ENCODE measurements around the gene FNIP1.

FNIP1 gene

GRCh38 chr5:131664929-131665328, 131.9 kb downstream of the FNIP1 start:
- TF ChIP-seq CTCF (IDR thresholded peaks at IDR 0.05; ENCODE audit: insufficient read depth, low read length, missing control alignments): no peak
- no peak for DNase-seq (ENCODE audit: low read depth, low spot score)
- H3K4me3 ChIP-seq (ENCODE audit: low read depth, low read length): no peak overlapping the region
- ChIA-PET POLR2A (no interaction called here), CTCF (interaction anchor here (1.8 kb wide), 1 partner anchor 76 kb away, joined by 4 read pairs; no protein-coding TSS in a partner anchor)

GRCh38 chr5:131661933-131662332, 134.9 kb downstream of the FNIP1 start:
- DNase-seq (ENCODE audit: low read depth, low spot score): no peak
- no peak for TF ChIP-seq CTCF (IDR thresholded peaks at IDR 0.05; ENCODE audit: insufficient read depth, low read length, missing control alignments)
- no peak overlapping the region for H3K4me3 ChIP-seq (ENCODE audit: low read depth, low read length)
- CTCF ChIA-PET: interaction anchor here (0.8 kb wide), 1 partner anchor 73 kb away, joined by 3 read pairs; no protein-coding TSS in a partner anchor
- POLR2A ChIA-PET: no interaction called here

- no peak overlapping the region for H3K4me3 ChIP-seq (ENCODE audit: low read depth, low read length)
- POLR2A ChIA-PET: no interaction called here
- TF ChIP-seq CTCF (IDR thresholded peaks at IDR 0.05; ENCODE audit: insufficient read depth, low read length, missing control alignments): no peak
- CTCF ChIA-PET: no interaction called here
- DNase-seq (ENCODE audit: low read depth, low spot score): no peak
Measured at GRCh38 chr5:131659841-131660240, 137.0 kb downstream of the FNIP1 start.

- ChIA-PET CTCF (interaction anchor here (0.6 kb wide), 1 partner anchor 70 kb away, joined by 3 read pairs; no protein-coding TSS in a partner anchor), POLR2A (no interaction called here)
- no peak for DNase-seq (ENCODE audit: low read depth, low spot score)
- TF ChIP-seq CTCF (IDR thresholded peaks at IDR 0.05; ENCODE audit: insufficient read depth, low read length, missing control alignments): no peak
- H3K4me3 ChIP-seq (ENCODE audit: low read depth, low read length): no peak overlapping the region
Measured at GRCh38 chr5:131659290-131659689, 137.5 kb downstream of the FNIP1 start.

- DNase-seq (ENCODE audit: low read depth, low spot score): no peak
- no peak overlapping the region for H3K4me3 ChIP-seq (ENCODE audit: low read depth, low read length)
- no peak for TF ChIP-seq CTCF (IDR thresholded peaks at IDR 0.05; ENCODE audit: insufficient read depth, low read length, missing control alignments)
- ChIA-PET CTCF (interaction anchor here (0.9 kb wide), 1 partner anchor 13 kb away, joined by 3 read pairs; no protein-coding TSS in a partner anchor), POLR2A (no interaction called here)
Measured at GRCh38 chr5:131654776-131655175, 142.0 kb downstream of the FNIP1 start.

- CTCF ChIA-PET: no interaction called here
- POLR2A ChIA-PET: no interaction called here
Measured at GRCh38 chr5:131654309-131654708, 142.5 kb downstream of the FNIP1 start.

More at GRCh38 chr5:131654309-131654708, 142.5 kb downstream of the FNIP1 start:
- DNase-seq (ENCODE audit: low read depth, low spot score): no peak
- H3K4me3 ChIP-seq (ENCODE audit: low read depth, low read length): no peak overlapping the region
- no peak for TF ChIP-seq CTCF (IDR thresholded peaks at IDR 0.05; ENCODE audit: insufficient read depth, low read length, missing control alignments)
